ENCODE results near the gene SEMA4D. TPM values are rescaled to one million over a fixed set of nuclear protein-coding genes. Genes with fewer than 3 reads are reported as not detected.

The SEMA4D gene
- total RNA-seq, 3 donors from 2014 or later (not counting 1 experiment from before 2014, with no cell fraction given), result 354 to 448 (median 420) TPM

DNA sequence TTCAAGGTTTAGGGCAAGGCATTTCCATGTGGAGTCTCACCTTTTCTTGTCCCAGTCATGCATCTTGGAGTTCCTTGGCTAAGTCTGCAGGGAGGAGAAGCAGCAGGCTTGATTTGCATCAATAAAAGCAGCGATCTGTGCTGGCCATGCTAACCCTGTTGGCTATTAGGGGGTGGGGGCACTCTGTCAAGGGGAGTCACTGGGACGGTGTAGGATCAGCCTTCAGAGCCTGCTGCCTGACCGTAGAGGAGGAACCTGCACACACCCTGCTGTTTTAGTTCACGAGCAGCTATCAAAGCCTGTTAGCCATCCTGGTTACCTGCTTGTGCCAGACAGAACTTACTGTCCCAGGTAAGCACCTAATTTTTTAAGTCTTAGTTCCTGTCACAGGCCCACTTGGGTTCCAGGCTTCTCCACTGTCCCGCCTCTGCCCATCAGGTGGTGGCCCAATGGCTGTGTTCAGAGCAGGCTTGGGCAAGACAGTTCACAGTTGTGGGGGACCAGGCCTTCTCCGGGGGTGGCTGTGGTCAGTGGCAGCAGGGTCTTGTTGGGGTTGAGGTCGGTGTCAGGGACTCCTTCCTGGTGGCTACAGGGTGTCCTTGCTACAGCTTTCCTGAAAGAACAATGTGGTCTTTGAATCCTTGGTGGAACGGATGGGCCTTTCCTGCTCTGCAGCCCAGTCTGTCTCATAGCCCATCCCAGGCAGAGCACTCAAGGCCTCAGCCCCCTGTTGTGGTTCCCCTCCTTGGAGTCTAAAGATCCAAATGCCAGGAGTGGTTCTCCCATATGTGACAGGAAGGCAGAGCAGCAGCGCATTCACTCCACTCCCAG, 135.9 kb downstream of the SEMA4D start:
- Mint-ChIP-seq H3K4me3 (no peak overlapping the region), H3K27me3 (ENCODE audit: low read depth in 2 of 2) (no peaks in the 10 kb centered on the region), H3K9me3 (no peaks in the 10 kb centered on the region), H3K4me1 (peaks cover 15 to 28% of the 10 kb centered on the region in 2 donors), H3K36me3 (peaks cover 18% of the 10 kb centered on the region), H3K27ac (peak overlapping the region in 1 of 2 donors; percentile 72)
- H3K27ac ChIP-seq (ENCODE audit: low read length), result no peak overlapping the region
- H3K27me3 ChIP-seq (ENCODE audit: control insufficient read depth, insufficient read depth, low read length), result no peaks in the 10 kb centered on the region
- TF ChIP-seq, protein P1, sequence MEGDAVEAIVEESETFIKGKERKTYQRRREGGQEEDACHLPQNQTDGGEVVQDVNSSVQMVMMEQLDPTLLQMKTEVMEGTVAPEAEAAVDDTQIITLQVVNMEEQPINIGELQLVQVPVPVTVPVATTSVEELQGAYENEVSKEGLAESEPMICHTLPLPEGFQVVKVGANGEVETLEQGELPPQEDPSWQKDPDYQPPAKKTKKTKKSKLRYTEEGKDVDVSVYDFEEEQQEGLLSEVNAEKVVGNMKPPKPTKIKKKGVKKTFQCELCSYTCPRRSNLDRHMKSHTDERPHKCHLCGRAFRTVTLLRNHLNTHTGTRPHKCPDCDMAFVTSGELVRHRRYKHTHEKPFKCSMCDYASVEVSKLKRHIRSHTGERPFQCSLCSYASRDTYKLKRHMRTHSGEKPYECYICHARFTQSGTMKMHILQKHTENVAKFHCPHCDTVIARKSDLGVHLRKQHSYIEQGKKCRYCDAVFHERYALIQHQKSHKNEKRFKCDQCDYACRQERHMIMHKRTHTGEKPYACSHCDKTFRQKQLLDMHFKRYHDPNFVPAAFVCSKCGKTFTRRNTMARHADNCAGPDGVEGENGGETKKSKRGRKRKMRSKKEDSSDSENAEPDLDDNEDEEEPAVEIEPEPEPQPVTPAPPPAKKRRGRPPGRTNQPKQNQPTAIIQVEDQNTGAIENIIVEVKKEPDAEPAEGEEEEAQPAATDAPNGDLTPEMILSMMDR (IDR thresholded peaks at IDR 0.05), result no peak
- intact Hi-C loops (cut with micrococcal nuclease), result no loop called here
- DNase-seq (no peak), ATAC-seq (no peak)
- no peak overlapping the region for H3K4me3 ChIP-seq (ENCODE audit: low read length)
- H3K9me3 ChIP-seq (ENCODE audit: control insufficient read depth, insufficient read depth, low read length), result no peaks in the 10 kb centered on the region
- H3K36me3 ChIP-seq (ENCODE audit: control insufficient read depth, insufficient read depth, low read length), result peaks cover 52% of the 10 kb centered on the region
- peaks cover 13% of the 10 kb centered on the region for H3K4me1 ChIP-seq (ENCODE audit: control insufficient read depth, insufficient read depth, low read length)
- 92% methylated on average over 9 of the region's 9 CpGs for WGBS (ENCODE audit: insufficient coverage)

DNA sequence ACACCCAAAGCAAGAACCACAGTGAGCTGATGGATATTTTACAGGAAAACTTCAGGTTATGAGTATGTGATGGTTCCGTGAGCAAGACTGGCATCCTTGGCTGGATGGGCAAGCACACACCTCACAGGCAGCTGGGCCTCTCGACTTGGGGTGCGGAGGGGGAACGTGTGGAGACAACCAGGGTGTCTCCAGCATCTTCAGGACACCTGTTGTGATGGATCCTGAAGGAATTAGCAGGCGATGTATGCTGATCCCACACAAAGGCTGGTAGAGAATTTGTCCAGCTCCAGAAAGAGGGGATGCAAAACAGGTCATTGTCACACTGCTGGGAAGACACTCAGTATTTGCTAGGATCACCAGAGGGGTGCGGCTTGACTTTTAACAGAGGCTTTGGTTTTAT, 136.9 kb downstream of the SEMA4D start:
- Mint-ChIP-seq H3K4me1 (peaks cover 19 to 35% of the 10 kb centered on the region in 2 donors), H3K4me3 (no peak overlapping the region), H3K36me3 (peaks cover 18% of the 10 kb centered on the region), H3K9me3 (no peaks in the 10 kb centered on the region), H3K27me3 (ENCODE audit: low read depth in 2 of 2) (no peaks in the 10 kb centered on the region), H3K27ac (peak overlapping the region; percentile 69 to 72)
- no peaks in the 10 kb centered on the region for H3K27me3 ChIP-seq (ENCODE audit: control insufficient read depth, insufficient read depth, low read length)
- no peak for ATAC-seq
- no peak overlapping the region for H3K4me3 ChIP-seq (ENCODE audit: low read length)
- H3K9me3 ChIP-seq (ENCODE audit: control insufficient read depth, insufficient read depth, low read length), result no peaks in the 10 kb centered on the region
- H3K27ac ChIP-seq (ENCODE audit: low read length), result no peak overlapping the region
- 98% methylated on average over 6 of the region's 6 CpGs for WGBS (ENCODE audit: insufficient coverage)
- H3K36me3 ChIP-seq (ENCODE audit: control insufficient read depth, insufficient read depth, low read length), result peaks cover 60% of the 10 kb centered on the region
- TF ChIP-seq, protein P1 (IDR thresholded peaks at IDR 0.05), result no peak
- peaks cover 13% of the 10 kb centered on the region for H3K4me1 ChIP-seq (ENCODE audit: control insufficient read depth, insufficient read depth, low read length)
- no peak for DNase-seq
- intact Hi-C loops (cut with micrococcal nuclease), result no loop called here

DNA sequence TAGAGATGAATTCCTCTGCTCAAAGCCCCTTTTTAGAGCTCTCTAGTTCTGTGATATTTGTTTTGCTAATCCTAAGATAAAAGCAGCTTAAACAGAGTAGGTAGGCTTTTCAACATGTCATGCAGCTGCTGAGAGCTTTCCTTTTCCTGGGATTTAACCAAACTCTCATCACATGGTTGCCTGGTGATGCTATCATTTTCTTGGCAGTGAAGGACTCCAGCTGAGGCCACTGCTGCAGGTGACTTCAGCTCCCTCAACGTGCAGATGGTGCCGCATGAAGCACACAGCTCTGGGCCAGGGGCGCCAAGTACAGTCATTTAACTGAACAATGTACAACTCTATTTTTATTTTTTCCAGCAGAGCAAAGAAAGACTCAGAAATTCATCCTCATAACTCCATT, 137.4 kb downstream of the SEMA4D start:
- Histone ChIP-seq H3K9me3 (ENCODE audit: control insufficient read depth, insufficient read depth, low read length) (no peaks in the 10 kb centered on the region), H3K27ac (ENCODE audit: low read length) (no peak overlapping the region), H3K36me3 (ENCODE audit: control insufficient read depth, insufficient read depth, low read length) (peaks cover 66% of the 10 kb centered on the region), H3K27me3 (ENCODE audit: control insufficient read depth, insufficient read depth, low read length) (no peaks in the 10 kb centered on the region), H3K4me1 (ENCODE audit: control insufficient read depth, insufficient read depth, low read length) (peaks cover 13% of the 10 kb centered on the region), H3K4me3 (ENCODE audit: low read length) (no peak overlapping the region)
- WGBS (ENCODE audit: insufficient coverage), result 79% methylated on average over 3 of the region's 3 CpGs
- no peak overlapping the region for H3K4me3 Mint-ChIP-seq
- TF ChIP-seq, protein P1 (IDR thresholded peaks at IDR 0.05), result no peak
- peaks cover 19 to 35% of the 10 kb centered on the region in 2 donors for H3K4me1 Mint-ChIP-seq
- H3K9me3 Mint-ChIP-seq, result no peaks in the 10 kb centered on the region
- H3K27me3 Mint-ChIP-seq (ENCODE audit: low read depth in 2 of 2), result no peaks in the 10 kb centered on the region
- H3K27ac Mint-ChIP-seq, result peak overlapping the region; percentile 69 to 72
- intact Hi-C loops (cut with micrococcal nuclease), result no loop called here
- ATAC-seq, result no peak
- DNase-seq, result no peak
- peaks cover 24% of the 10 kb centered on the region for H3K36me3 Mint-ChIP-seq
